Stimulated activated CD8-positive, alpha-beta memory T cell treated with anti-CD3 and anti-CD28 coated beads, Interleukin-4, amount 100 ng/mL, for 1 hour (primary cell): ENCODE data around the gene TANC1.

ENCODE experiments used
- DNase-seq, 2 donors: peaks; one replicate each; pipeline ENCODE4 v3.0.0-alpha.2; 2020; ENCODE audit warnings: low read depth in 2 of 2, low spot score in 1 of 2

TANC1 gene

GRCh38 chr2:159053161-159054031 is 85.0 kb downstream of the TANC1 start:
- no peak for DNase-seq

- no peak for DNase-seq
Observed at GRCh38 chr2:159054032-159054334, 85.5 kb downstream of the TANC1 start.

- DNase-seq: no peak
Observed at GRCh38 chr2:159054985-159055384, 86.5 kb downstream of the TANC1 start.

GRCh38 chr2:159060518-159060917 is 92.1 kb downstream of the TANC1 start:
- no peak for DNase-seq

GRCh38 chr2:159063677-159064076 is 95.2 kb downstream of the TANC1 start:
- DNase-seq: no peak

- no peak for DNase-seq
Observed at GRCh38 chr2:159064446-159065301, 96.2 kb downstream of the TANC1 start.

GRCh38 chr2:159065313-159065712 is 96.9 kb downstream of the TANC1 start:
- no peak for DNase-seq

- DNase-seq: no peak
Observed at GRCh38 chr2:159065891-159066290, 97.5 kb downstream of the TANC1 start.

- DNase-seq: no peak
Observed at GRCh38 chr2:159066541-159067156, 98.2 kb downstream of the TANC1 start.

GRCh38 chr2:159067971-159068370 is 99.5 kb downstream of the TANC1 start:
- no peak for DNase-seq

GRCh38 chr2:159069229-159069628 is 100.8 kb downstream of the TANC1 start:
- DNase-seq: no peak

- no peak for DNase-seq
Observed at GRCh38 chr2:159070235-159070634, 101.8 kb downstream of the TANC1 start.

- no peak for DNase-seq
Observed at GRCh38 chr2:159071190-159071915, 102.9 kb downstream of the TANC1 start.

GRCh38 chr2:159072795-159073194 is 104.4 kb downstream of the TANC1 start:
- DNase-seq: no peak

- no peak for DNase-seq
Observed at GRCh38 chr2:159073256-159073655, 104.8 kb downstream of the TANC1 start.

GRCh38 chr2:159074605-159075004 is 106.2 kb downstream of the TANC1 start:
- no peak for DNase-seq

- DNase-seq: no peak
Observed at GRCh38 chr2:159075727-159076126, 107.3 kb downstream of the TANC1 start.

- DNase-seq: no peak
Observed at GRCh38 chr2:159076241-159076640, 107.8 kb downstream of the TANC1 start.

- DNase-seq: no peak
Observed at GRCh38 chr2:159077869-159078268, 109.4 kb downstream of the TANC1 start.

GRCh38 chr2:159078443-159078842 is 110.0 kb downstream of the TANC1 start:
- no peak for DNase-seq

GRCh38 chr2:159080641-159081040 is 112.2 kb downstream of the TANC1 start:
- DNase-seq: no peak
